ENCODE data around the gene INVS. TPM values are rescaled to one million over a fixed set of nuclear protein-coding genes. Genes with fewer than 3 reads are reported as not detected.

INVS gene
- total RNA-seq, 2 experiments from 2014 or later: 30.7 to 36.7 TPM

- POLR2A ChIA-PET: interaction anchor here (1.1 kb wide), 1 partner anchor 349 kb away, joined by 3 read pairs; no protein-coding TSS in a partner anchor
- CTCF ChIA-PET (ENCODE audit: unreplicated experiment): no interaction called here
- Histone ChIP-seq H3K4me1 (ENCODE audit: insufficient read depth, low read length, poor library complexity, severe bottlenecking) (no peaks in the 10 kb centered on the region), H3K9me3 (ENCODE audit: low read length) (peaks cover 11% of the 10 kb centered on the region; the same call in 1 of the 2 replicates), H3K79me2 (ENCODE audit: insufficient read depth, low read depth, low read length) (no peaks in the 10 kb centered on the region), H3K4me3 (ENCODE audit: low read depth, low read length, poor library complexity, severe bottlenecking) (no peak overlapping the region), H3K27ac (ENCODE audit: low read depth, low read length, poor library complexity, severe bottlenecking) (no peak overlapping the region), H4K20me1 (ENCODE audit: insufficient read depth, low read length) (no peaks in the 10 kb centered on the region), H2AFZ (ENCODE audit: low read length) (no peak overlapping the region), H3K9me2 (ENCODE audit: insufficient read depth, low read length) (no peaks in the 10 kb centered on the region), H3K4me2 (ENCODE audit: low read length) (no peak overlapping the region), H3K36me3 (ENCODE audit: insufficient read depth, low read length) (peaks cover 44% of the 10 kb centered on the region)
- TF ChIP-seq CTCF (conservative IDR thresholded peaks at IDR 0.05; ENCODE audit: low read length): no peak
- no peak for TF ChIP-seq EZH2phosphoT487 (IDR thresholded peaks at IDR 0.05; ENCODE audit: borderline replicate concordance, low read depth, low read length)
- intact Hi-C loops (cut with micrococcal nuclease; ENCODE audit: unreplicated experiment): no loop called here
- BruUV-seq (replicated peaks): no TSS peak
- DNase-seq (ENCODE audit: low spot score): no peak
These were observed 182.8 kb downstream of the INVS start for GRCh38 chr9:100281676-100282387.

- no peak for TF ChIP-seq EZH2phosphoT487 (IDR thresholded peaks at IDR 0.05; ENCODE audit: borderline replicate concordance, low read depth, low read length)
- TF ChIP-seq CTCF (conservative IDR thresholded peaks at IDR 0.05; ENCODE audit: low read length): no peak
- Histone ChIP-seq H3K4me2 (ENCODE audit: low read length) (no peak overlapping the region), H3K36me3 (ENCODE audit: insufficient read depth, low read length) (peaks cover 45% of the 10 kb centered on the region), H4K20me1 (ENCODE audit: insufficient read depth, low read length) (no peaks in the 10 kb centered on the region), H3K4me1 (ENCODE audit: insufficient read depth, low read length, poor library complexity, severe bottlenecking) (no peaks in the 10 kb centered on the region), H3K9me3 (ENCODE audit: low read length) (peaks cover 11% of the 10 kb centered on the region; the same call in 1 of the 2 replicates), H3K9me2 (ENCODE audit: insufficient read depth, low read length) (no peaks in the 10 kb centered on the region), H2AFZ (ENCODE audit: low read length) (no peak overlapping the region), H3K79me2 (ENCODE audit: insufficient read depth, low read depth, low read length) (no peaks in the 10 kb centered on the region), H3K27ac (ENCODE audit: low read depth, low read length, poor library complexity, severe bottlenecking) (no peak overlapping the region), H3K4me3 (ENCODE audit: low read depth, low read length, poor library complexity, severe bottlenecking) (no peak overlapping the region)
- ChIA-PET CTCF (ENCODE audit: unreplicated experiment) (no interaction called here), POLR2A (no interaction called here)
- no TSS peak for BruUV-seq (replicated peaks)
- no peak for DNase-seq (ENCODE audit: low spot score)
- intact Hi-C loops (cut with micrococcal nuclease; ENCODE audit: unreplicated experiment): no loop called here
These were observed 183.3 kb downstream of the INVS start for GRCh38 chr9:100282388-100282719.

GRCh38 chr9:100284247-100284646, 185.2 kb downstream of the INVS start:
- intact Hi-C loops (cut with micrococcal nuclease; ENCODE audit: unreplicated experiment): no loop called here
- H3K27ac ChIP-seq (ENCODE audit: low read depth, low read length, poor library complexity, severe bottlenecking): no peak overlapping the region
- H3K9me2 ChIP-seq (ENCODE audit: insufficient read depth, low read length): no peaks in the 10 kb centered on the region
- H2AFZ ChIP-seq (ENCODE audit: low read length): no peak overlapping the region
- ChIA-PET CTCF (ENCODE audit: unreplicated experiment) (no interaction called here), POLR2A (no interaction called here)
- no peaks in the 10 kb centered on the region for H3K4me1 ChIP-seq (ENCODE audit: insufficient read depth, low read length, poor library complexity, severe bottlenecking)
- no TSS peak for BruUV-seq (replicated peaks)
- DNase-seq (ENCODE audit: low spot score): no peak
- H3K9me3 ChIP-seq (ENCODE audit: low read length): peaks cover 11% of the 10 kb centered on the region; the same call in 1 of the 2 replicates
- H3K4me3 ChIP-seq (ENCODE audit: low read depth, low read length, poor library complexity, severe bottlenecking): no peak overlapping the region
- H3K79me2 ChIP-seq (ENCODE audit: insufficient read depth, low read depth, low read length): no peaks in the 10 kb centered on the region
- H4K20me1 ChIP-seq (ENCODE audit: insufficient read depth, low read length): no peaks in the 10 kb centered on the region
- no peak for TF ChIP-seq EZH2phosphoT487 (IDR thresholded peaks at IDR 0.05; ENCODE audit: borderline replicate concordance, low read depth, low read length)
- TF ChIP-seq CTCF (conservative IDR thresholded peaks at IDR 0.05; ENCODE audit: low read length): no peak
- H3K4me2 ChIP-seq (ENCODE audit: low read length): no peak overlapping the region
- peaks cover 58% of the 10 kb centered on the region for H3K36me3 ChIP-seq (ENCODE audit: insufficient read depth, low read length)

Measured in OCI-LY7 (cell line).